Pancreas (tissue), 10 donors: Measurements from ENCODE around the gene EXOC4. TPM values are rescaled to one million over a fixed set of nuclear protein-coding genes. Genes with fewer than 3 reads are reported as not detected.
A peak's percentile ranks its signal among the peaks of the same experiment; 100 is the strongest.

Source experiments
- ATAC-seq, 4 donors: fragments of 200-7000 bp; cut with Tn5 transposase; one replicate each; pipeline versions ENCODE4 v1.8.0 to v1.9.1; 2020; ENCODE audit warnings: mild to moderate bottlenecking in 4 of 4, moderate library complexity in 4 of 4
- DNase-seq, 6 donors: peaks; one replicate each; pipeline ENCODE4 v3.0.0-alpha.2; 2020
- FAIRE-seq: peaks from 2 replicates; lab custom pipeline; 2012; peaks lifted over from hg19 to GRCh38; lab: Jason Lieb, UNC
- H3K27ac ChIP-seq, 4 donors: fragments of 200-600 bp; sonication (generic); 1 replicate in 3 of 4; 2 replicates in 1 of 4; pipeline versions ENCODE4 v1.5.0 to v1.8.0; 2020
- H3K27me3 ChIP-seq, 4 donors: fragments of 200-600 bp; one replicate each; pipeline ENCODE4 v1.8.0; 2021
- H3K36me3 ChIP-seq, 3 donors: fragments of 200-600 bp; sonication (generic) in 1 of 3; one replicate each; pipeline versions ENCODE4 v1.5.0 to v1.8.0; 2020 to 2021
- H3K4me1 ChIP-seq, 3 donors: fragments of 200-600 bp; one replicate each; pipeline ENCODE4 v1.8.0; 2021
- H3K4me3 ChIP-seq, 4 donors: fragments of 200-600 bp; sonication (generic) in 2 of 4; one replicate each; pipeline versions ENCODE4 v1.5.0 to v1.8.0; 2020 to 2021
- H3K9me3 ChIP-seq, 4 donors: fragments of 200-600 bp; one replicate each; pipeline ENCODE4 v1.8.0; 2021
- WGBS, 2 donors: extraction: QIAGEN DNeasy Blood & Tissue Kit; methylation state at CpG; one replicate each; pipeline ENCODE4 v1.1.7; 2013; 5-methylcytosine and 5-hydroxymethylcytosine counted together
- intact Hi-C, 3 donors: fragments of 100-400 bp; cut with DNase I; formaldehyde crosslinking; loops; one replicate each; pipeline versions ENCODE4 v1.11.1 to v1.14.2; 2022
- polyA plus RNA-seq, 2 donors: library from polyadenylated mRNA; stranded (reverse); fragments of 200-250 nt; gene quantifications; one replicate each; pipeline ENCODE4 v1.2.3, GENCODE V29; 2013
- total RNA-seq, 6 donors: library from RNA; stranded (reverse); fragmentation: NEBNext Ultra II Directional in 4 of 6; extraction: Animal tissue kit (Norgen Biotek cat#: 25700) in 4 of 6; gene quantifications; one replicate each; pipeline versions ENCODE4 v1.2.1 to v1.2.4, GENCODE V29; 2021 to 2023
- TF ChIP-seq, protein P1 (sequence below), 4 donors: fragments of 200-600 bp; sonication (generic) in 3 of 4; IDR thresholded peaks; one replicate each; pipeline versions ENCODE4 v1.5.0 to v1.8.0; 2021; ENCODE audit warnings: antibody characterized with exemption in 4 of 4
- donor health status: healthy with polysubstance abuse.
- donor health status: DM: no; HTN: no; CAD: no; lungs with moderate emphysema.
- donor health status: DM: no; HTN: no; CAD: no.
- donor health status: control.
- donor health status: control.
- donor health status: Bipolar disorder and iron deficiency.
- donor health status: DM: yes; HTN: yes; CAD: no.
- donor health status: DM: no; HTN: no; CAD: no.
- donor health status: DM: no; HTN: no; CAD: no.
- donor health status: DM: yes; HTN: yes; CAD: no.

Gene EXOC4
- total and polyA plus RNA-seq, 8 donors: 13.4 to 81.2 (median 53.8) TPM

DNA sequence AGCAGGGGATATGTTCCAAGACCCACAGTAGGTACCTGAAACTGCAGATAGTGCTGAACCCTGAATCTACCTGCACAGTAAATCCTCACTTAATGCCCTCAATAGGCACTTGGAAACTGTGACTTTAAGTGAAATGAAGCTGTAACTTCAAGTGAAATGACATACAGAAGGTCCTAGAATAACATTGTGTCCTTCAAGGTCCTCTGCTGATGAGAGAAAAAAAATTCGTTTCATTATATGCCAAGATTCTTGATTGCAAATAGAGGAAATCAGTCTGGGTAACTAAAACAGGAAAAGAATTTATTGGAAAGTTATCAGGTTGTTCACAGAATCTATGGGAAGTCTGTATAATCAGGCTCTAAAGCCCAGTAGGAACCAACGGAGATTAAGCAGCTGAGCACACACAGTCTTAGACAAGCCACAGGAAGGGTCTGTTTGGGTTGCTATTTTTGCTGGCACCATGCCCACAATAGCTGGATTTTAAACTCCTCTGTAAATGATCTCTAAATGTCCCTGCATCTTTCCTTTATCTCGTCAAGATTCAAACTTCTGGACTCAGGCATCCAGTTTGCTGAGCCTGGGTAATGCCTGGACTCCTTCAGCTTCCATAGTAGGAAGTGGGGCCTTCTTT lies 57.5 kb downstream of the EXOC4 start:
- H3K9me3 ChIP-seq: no peaks in the 10 kb centered on the region
- intact Hi-C loops: no loop called here

DNA sequence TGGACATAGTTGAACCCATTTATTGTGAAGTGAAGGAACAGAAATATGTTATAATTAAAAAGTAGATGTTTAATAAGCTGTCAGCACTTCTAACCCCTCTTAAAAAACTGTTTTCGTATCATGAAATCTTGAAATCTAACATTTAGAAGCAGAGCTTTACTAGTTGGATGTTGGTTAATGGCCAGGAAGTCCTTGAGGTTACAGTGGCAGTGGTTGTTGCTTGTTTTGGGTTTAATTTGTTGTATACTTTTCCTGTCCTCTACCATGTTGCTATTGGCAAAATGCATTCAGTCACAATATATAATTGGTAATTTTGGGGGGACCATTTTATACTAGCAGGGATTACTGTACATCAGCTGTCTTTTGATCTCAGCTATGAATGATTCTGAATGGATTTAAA lies 60.7 kb downstream of the EXOC4 start:
- no peaks in the 10 kb centered on the region for H3K27me3 ChIP-seq
- no peaks in the 10 kb centered on the region for H3K36me3 ChIP-seq
- H3K4me3 ChIP-seq: no peak overlapping the region
- no peaks in the 10 kb centered on the region for H3K9me3 ChIP-seq
- no peak for ATAC-seq
- no peak overlapping the region for H3K27ac ChIP-seq
- 95 to 99% methylated on average over 1 of the region's 1 CpG for WGBS, 2 donors
- H3K4me1 ChIP-seq: peaks cover 3 to 17% (median 16%) of the 10 kb centered on the region in 3 donors
- intact Hi-C loops: no loop called here
- TF ChIP-seq, protein P1, sequence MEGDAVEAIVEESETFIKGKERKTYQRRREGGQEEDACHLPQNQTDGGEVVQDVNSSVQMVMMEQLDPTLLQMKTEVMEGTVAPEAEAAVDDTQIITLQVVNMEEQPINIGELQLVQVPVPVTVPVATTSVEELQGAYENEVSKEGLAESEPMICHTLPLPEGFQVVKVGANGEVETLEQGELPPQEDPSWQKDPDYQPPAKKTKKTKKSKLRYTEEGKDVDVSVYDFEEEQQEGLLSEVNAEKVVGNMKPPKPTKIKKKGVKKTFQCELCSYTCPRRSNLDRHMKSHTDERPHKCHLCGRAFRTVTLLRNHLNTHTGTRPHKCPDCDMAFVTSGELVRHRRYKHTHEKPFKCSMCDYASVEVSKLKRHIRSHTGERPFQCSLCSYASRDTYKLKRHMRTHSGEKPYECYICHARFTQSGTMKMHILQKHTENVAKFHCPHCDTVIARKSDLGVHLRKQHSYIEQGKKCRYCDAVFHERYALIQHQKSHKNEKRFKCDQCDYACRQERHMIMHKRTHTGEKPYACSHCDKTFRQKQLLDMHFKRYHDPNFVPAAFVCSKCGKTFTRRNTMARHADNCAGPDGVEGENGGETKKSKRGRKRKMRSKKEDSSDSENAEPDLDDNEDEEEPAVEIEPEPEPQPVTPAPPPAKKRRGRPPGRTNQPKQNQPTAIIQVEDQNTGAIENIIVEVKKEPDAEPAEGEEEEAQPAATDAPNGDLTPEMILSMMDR (IDR thresholded peaks at IDR 0.05): no peak
- DNase-seq: no peak
- FAIRE-seq: no peak

More for the DNA sequence above, 57.5 kb downstream of the EXOC4 start:
- WGBS, 2 donors: 8 to 10% methylated on average over 3 of the region's 3 CpGs
- H3K36me3 ChIP-seq: no peaks in the 10 kb centered on the region
- H3K27me3 ChIP-seq: no peaks in the 10 kb centered on the region
- H3K4me1 ChIP-seq: peaks cover 3 to 17% (median 12%) of the 10 kb centered on the region in 3 donors
- H3K27ac ChIP-seq: peak overlapping the region in 2 of 4 donors; percentile 46 to 55
- H3K4me3 ChIP-seq: no peak overlapping the region
- TF ChIP-seq, protein P1 (IDR thresholded peaks at IDR 0.05): no peak
- ATAC-seq: peak; percentile 91 to 98 (median 95)
- no peak for FAIRE-seq
- peak in 4 of 6 donors; percentile 35 to 82 (median 70) for DNase-seq

DNA sequence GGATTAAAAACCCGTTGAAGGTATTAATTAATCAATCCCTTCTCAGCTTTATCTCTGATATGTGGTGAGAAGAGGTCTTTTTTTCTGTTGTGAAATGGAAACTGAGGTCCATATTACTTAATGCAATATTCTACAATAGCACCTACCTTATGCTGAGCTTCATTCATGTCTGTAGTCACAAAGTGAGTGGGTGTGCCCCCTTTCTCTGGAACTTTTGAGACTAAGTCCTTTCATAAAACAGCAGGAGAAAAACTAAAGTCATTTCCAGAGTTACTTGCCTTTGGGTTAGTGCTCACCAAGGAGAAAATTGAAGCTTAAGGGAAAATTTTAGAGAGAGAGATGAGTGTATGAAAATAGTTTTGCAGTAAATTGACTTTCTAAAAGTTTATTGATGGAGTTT lies 61.2 kb downstream of the EXOC4 start:
- no peak for DNase-seq
- intact Hi-C loops: no loop called here
- WGBS, 2 donors: 93 to 98% methylated on average over 1 of the region's 1 CpG

GRCh38 chr7:133315332-133316040 lies 62.6 kb downstream of the EXOC4 start:
- intact Hi-C loops: no loop called here
- peaks cover 0 to 4% (median 0%) of the 10 kb centered on the region in 3 donors for H3K36me3 ChIP-seq
- H3K4me3 ChIP-seq: no peak overlapping the region
- no peaks in the 10 kb centered on the region for H3K9me3 ChIP-seq
- no peak for ATAC-seq
- peaks cover 0 to 8% (median 4%) of the 10 kb centered on the region in 3 donors for H3K4me1 ChIP-seq
- TF ChIP-seq, protein P1 (IDR thresholded peaks at IDR 0.05): no peak
- no peaks in the 10 kb centered on the region for H3K27me3 ChIP-seq
- no peak for FAIRE-seq
- H3K27ac ChIP-seq: no peak overlapping the region
- 93 to 95% methylated on average over 6 of the region's 6 CpGs for WGBS, 2 donors
- DNase-seq: no peak

More for the DNA sequence above, 61.2 kb downstream of the EXOC4 start:
- TF ChIP-seq, protein P1 (IDR thresholded peaks at IDR 0.05): no peak
- H3K4me1 ChIP-seq: peaks cover 3 to 17% (median 16%) of the 10 kb centered on the region in 3 donors
- FAIRE-seq (no peak), ATAC-seq (no peak)
- H3K27me3 ChIP-seq: no peaks in the 10 kb centered on the region
- H3K36me3 ChIP-seq: no peaks in the 10 kb centered on the region
- no peak overlapping the region for H3K27ac ChIP-seq
- H3K4me3 ChIP-seq: no peak overlapping the region
- H3K9me3 ChIP-seq: no peaks in the 10 kb centered on the region
